GM12892 (cell line): Measurements from ENCODE around the gene CPED1.

Source experiments
- POLR2A ChIP-seq: IDR thresholded peaks from 2 replicates; pipeline ENCODE4 v1.6.1; 2011; ENCODE audit warnings: low read depth, low read length, control low read depth
- TAF1 ChIP-seq: IDR thresholded peaks from 2 replicates; pipeline ENCODE4 v1.6.1; 2011; ENCODE audit warnings: low read depth, mild to moderate bottlenecking, control low read depth, low read length, borderline replicate concordance

GRCh38 chr7:120995654-120996053 lies 7.1 kb downstream of the CPED1 start:
- TF ChIP-seq POLR2A (no peak), TAF1 (no peak)
